GM12892 (cell line): ENCODE results near the gene PPP2R2D.

ENCODE experiments used
- POLR2A ChIP-seq: IDR thresholded peaks from 2 replicates; pipeline ENCODE4 v1.6.1; 2011; ENCODE audit warnings: low read depth, low read length, control low read depth
- POLR2AphosphoS5 ChIP-seq: IDR thresholded peaks from 2 replicates; pipeline ENCODE4 v1.6.1; 2011; ENCODE audit warnings: low read depth, low read length, control low read depth
- TAF1 ChIP-seq: IDR thresholded peaks from 2 replicates; pipeline ENCODE4 v1.6.1; 2011; ENCODE audit warnings: low read depth, mild to moderate bottlenecking, control low read depth, low read length, borderline replicate concordance

GRCh38 chr10:131928248-131929095, 27.7 kb downstream of the PPP2R2D start:
- TF ChIP-seq POLR2A (no peak), POLR2AphosphoS5 (no peak), TAF1 (no peak)
